Tibial artery (tissue), 4 donors: Measurements from ENCODE around the gene KRTAP10-5.

Experiments
- DNase-seq, 2 donors: peaks; one replicate each; pipeline ENCODE4 v3.0.0-alpha.2; 2019
- H3K27ac ChIP-seq, 2 donors: fragments of 200-600 bp; sonication (generic) in 1 of 2; 1 replicate in 1 of 2; 2 replicates in 1 of 2; pipeline ENCODE4 v1.5.1; 2018 to 2019; ENCODE audit warnings: mild to moderate bottlenecking in 1 of 2
- H3K27me3 ChIP-seq, 2 donors: fragments of 200-600 bp; sonication (generic) in 1 of 2; one replicate each; pipeline versions ENCODE4 v1.5.1 to v1.6.0; 2016 to 2019
- H3K36me3 ChIP-seq, 3 donors: fragments of 200-600 bp; sonication (generic) in 2 of 3; one replicate each; pipeline ENCODE4 v1.5.1; 2016 to 2019; ENCODE audit warnings: mild to moderate bottlenecking in 2 of 3
- H3K4me1 ChIP-seq, 4 donors: fragments of 200-600 bp; sonication (generic) in 2 of 4; 1 replicate in 3 of 4; 2 replicates in 1 of 4; pipeline ENCODE4 v1.5.1; 2016 to 2019
- H3K4me3 ChIP-seq, 2 donors: fragments of 200-600 bp; sonication (generic) in 1 of 2; 1 replicate in 1 of 2; 2 replicates in 1 of 2; pipeline ENCODE4 v1.5.1; 2018 to 2019; ENCODE audit warnings: mild to moderate bottlenecking in 2 of 2
- H3K9me3 ChIP-seq, 3 donors: fragments of 200-600 bp; sonication (generic) in 1 of 3; one replicate each; pipeline ENCODE4 v1.5.1; 2016 to 2019
- CTCF ChIP-seq, 2 experiments: fragments of 200-600 bp in 1 of 2; fragments of 450-650 bp in 1 of 2; IDR thresholded peaks; one replicate each; pipeline ENCODE4 v1.5.1; 2017 to 2019; ENCODE audit warnings: antibody characterized with exemption in 2 of 2, mild to moderate bottlenecking in 1 of 2, moderate library complexity in 1 of 2
- intact Hi-C: fragments of 100-400 bp; cut with DNase I; formaldehyde crosslinking; loops from one replicate; pipeline ENCODE4 v1.15.0; 2023; ENCODE audit warnings: low total_unique reads

The KRTAP10-5 gene

GRCh38 chr21:44568261-44568660, 12.1 kb downstream of the KRTAP10-5 start:
- TF ChIP-seq CTCF (IDR thresholded peaks at IDR 0.05) = no peak
- peak in 1 of 2 donors; percentile 39 for DNase-seq
- no peaks in the 10 kb centered on the region for H3K36me3 ChIP-seq

GRCh38 chr21:44567481-44568171, 12.8 kb downstream of the KRTAP10-5 start:
- Histone ChIP-seq H3K9me3 (peaks cover 0 to 12% (median 5%) of the 10 kb centered on the region in 3 donors), H3K27me3 (peaks cover 0 to 23% of the 10 kb centered on the region in 2 donors), H3K4me1 (no peaks in the 10 kb centered on the region), H3K4me3 (no peak overlapping the region), H3K36me3 (no peaks in the 10 kb centered on the region), H3K27ac (no peak overlapping the region)
- TF ChIP-seq CTCF (IDR thresholded peaks at IDR 0.05) = no peak
- peak in 1 of 2 donors; percentile 43 for DNase-seq
- intact Hi-C loops = no loop called here

More at GRCh38 chr21:44568261-44568660, 12.1 kb downstream of the KRTAP10-5 start:
- Histone ChIP-seq H3K27me3 (peaks cover 0 to 24% of the 10 kb centered on the region in 2 donors), H3K27ac (no peak overlapping the region), H3K9me3 (peaks cover 0 to 12% (median 5%) of the 10 kb centered on the region in 3 donors), H3K4me3 (no peak overlapping the region), H3K4me1 (no peaks in the 10 kb centered on the region)
- intact Hi-C loops = no loop called here

- peaks cover 0 to 8% (median 5%) of the 10 kb centered on the region in 3 donors for H3K9me3 ChIP-seq
- H3K27me3 ChIP-seq = peaks cover 0 to 20% of the 10 kb centered on the region in 2 donors
- H3K27ac ChIP-seq = no peak overlapping the region
- TF ChIP-seq CTCF (IDR thresholded peaks at IDR 0.05) = no peak
- intact Hi-C loops = no loop called here
- no peaks in the 10 kb centered on the region for H3K4me1 ChIP-seq
- DNase-seq = no peak
- no peak overlapping the region for H3K4me3 ChIP-seq
- H3K36me3 ChIP-seq = no peaks in the 10 kb centered on the region
These were observed 14.0 kb downstream of the KRTAP10-5 start for GRCh38 chr21:44566403-44566802.

- TF ChIP-seq CTCF (IDR thresholded peaks at IDR 0.05) = no peak
- intact Hi-C loops = no loop called here
- H3K9me3 ChIP-seq = peaks cover 0 to 5% (median 4%) of the 10 kb centered on the region in 3 donors
- H3K27ac ChIP-seq = no peak overlapping the region
- peaks cover 0 to 18% of the 10 kb centered on the region in 2 donors for H3K27me3 ChIP-seq
- no peak overlapping the region for H3K4me3 ChIP-seq
- H3K36me3 ChIP-seq = no peaks in the 10 kb centered on the region
- H3K4me1 ChIP-seq = no peaks in the 10 kb centered on the region
- DNase-seq = no peak
These were observed 15.4 kb downstream of the KRTAP10-5 start for GRCh38 chr21:44564886-44565598.

- no peak for DNase-seq
- peaks cover 0 to 5% (median 4%) of the 10 kb centered on the region in 3 donors for H3K9me3 ChIP-seq
- TF ChIP-seq CTCF (IDR thresholded peaks at IDR 0.05) = no peak
- intact Hi-C loops = no loop called here
- H3K36me3 ChIP-seq = no peaks in the 10 kb centered on the region
- H3K27ac ChIP-seq = no peak overlapping the region
- no peaks in the 10 kb centered on the region for H3K4me1 ChIP-seq
- peaks cover 0 to 13% of the 10 kb centered on the region in 2 donors for H3K27me3 ChIP-seq
- no peak overlapping the region for H3K4me3 ChIP-seq
These were observed 16.3 kb downstream of the KRTAP10-5 start for GRCh38 chr21:44564099-44564498.
